RWPE1 (cell line): Measurements from ENCODE around the gene HS3ST3B1.

Experiments used
- CTCF ChIA-PET: fragments of 350-600 bp; sonication (Branson Sonifier 250); formaldehyde crosslinking; extraction: SDS; loops from one replicate; lab custom pipeline; 2021; lab: Yijun Ruan, JAX
- POLR2A ChIA-PET: fragments of 400-600 bp; formaldehyde crosslinking; extraction: SDS; loops from one replicate; lab custom pipeline; 2020; ENCODE audit warnings: antibody characterized with exemption; ENCODE audit not compliant: low non-redundant PET; lab: Yijun Ruan, JAX
- DNase-seq: peaks from one replicate; pipeline ENCODE4 v3.0.0; 2012; ENCODE audit warnings: low spot score
- H3K27ac ChIP-seq: fragments of 450-650 bp; 2 replicates; pipeline ENCODE4 v1.5.1; 2017
- CTCF ChIP-seq: fragments of 450-650 bp; conservative IDR thresholded peaks from 2 replicates; pipeline ENCODE4 v1.5.1; 2017; ENCODE audit warnings: low read depth, mild to moderate bottlenecking

Gene HS3ST3B1

GRCh38 chr17:14302091-14302430 is 1.2 kb downstream of the HS3ST3B1 start:
- no peak for TF ChIP-seq CTCF
- peak overlapping the region; percentile 78 for H3K27ac ChIP-seq
- DNase-seq: no peak
- ChIA-PET CTCF (interaction anchor here (0.6 to 1.6 kb wide), 9 partner anchors 11 to 1272 kb away, joined by 3 to 9 read pairs (median 4); no protein-coding TSS in a partner anchor), POLR2A (no interaction called here)

GRCh38 chr17:14302431-14303099 is 1.7 kb downstream of the HS3ST3B1 start:
- ChIA-PET POLR2A (no interaction called here), CTCF (interaction anchor here (0.6 to 1.6 kb wide), 9 partner anchors 10 to 998 kb away, joined by 3 to 9 read pairs (median 4); no protein-coding TSS in a partner anchor)
- H3K27ac ChIP-seq: peak overlapping the region; percentile 78
- TF ChIP-seq CTCF: peak; percentile 94
- peak; percentile 77 for DNase-seq

GRCh38 chr17:14303343-14304221 is 2.7 kb downstream of the HS3ST3B1 start:
- ChIA-PET CTCF (interaction anchor here (0.6 to 1.3 kb wide), 3 partner anchors 590 to 710 kb away, joined by 3 to 5 read pairs (median 3); no protein-coding TSS in a partner anchor), POLR2A (no interaction called here)
- DNase-seq: no peak
- no peak for TF ChIP-seq CTCF
- no peak overlapping the region for H3K27ac ChIP-seq

- ChIA-PET CTCF (interaction anchor here (0.6 to 1.0 kb wide), 3 partner anchors 590 to 706 kb away, joined by 3 to 5 read pairs (median 3); no protein-coding TSS in a partner anchor), POLR2A (no interaction called here)
- no peak overlapping the region for H3K27ac ChIP-seq
- DNase-seq: no peak
- no peak for TF ChIP-seq CTCF
These were observed 3.4 kb downstream of the HS3ST3B1 start for GRCh38 chr17:14304222-14304772.

GRCh38 chr17:14304773-14305517 is 4.1 kb downstream of the HS3ST3B1 start:
- no peak for TF ChIP-seq CTCF
- no peak for DNase-seq
- ChIA-PET CTCF (interaction anchor here (0.7 kb wide), 1 partner anchor 706 kb away, joined by 3 read pairs; no protein-coding TSS in a partner anchor), POLR2A (no interaction called here)
- no peak overlapping the region for H3K27ac ChIP-seq
